NK-92 treated with Interleukin-12 subunit alpha and Interleukin-12 subunit beta, amount 100 ng/mL, for 24 hours (cell line): ENCODE measurements around the gene COG6.

Experiments
- DNase-seq: peaks from one replicate; lab custom pipeline; 2025; lab: John Stamatoyannopoulos, UW

The COG6 gene

GRCh38 chr13:39682310-39682709 is 26.8 kb downstream of the COG6 start:
- no peak for DNase-seq

- no peak for DNase-seq
These were observed 27.3 kb downstream of the COG6 start for GRCh38 chr13:39682788-39683187.

GRCh38 chr13:39684531-39685137 is 29.2 kb downstream of the COG6 start:
- no peak for DNase-seq

- DNase-seq: no peak
These were observed 30.2 kb downstream of the COG6 start for GRCh38 chr13:39685652-39686051.

- no peak for DNase-seq
These were observed 32.8 kb downstream of the COG6 start for GRCh38 chr13:39688278-39688677.

- DNase-seq: no peak
These were observed 33.4 kb downstream of the COG6 start for GRCh38 chr13:39688699-39689405.

- DNase-seq: no peak
These were observed 37.4 kb downstream of the COG6 start for GRCh38 chr13:39692660-39693438.

- no peak for DNase-seq
These were observed 43.8 kb downstream of the COG6 start for GRCh38 chr13:39699274-39699673.

GRCh38 chr13:39712626-39713025 is 57.2 kb downstream of the COG6 start:
- no peak for DNase-seq

- DNase-seq: no peak
These were observed 73.7 kb downstream of the COG6 start for GRCh38 chr13:39729156-39729555.

GRCh38 chr13:39734952-39735351 is 79.5 kb downstream of the COG6 start:
- no peak for DNase-seq

GRCh38 chr13:39737047-39737446 is 81.6 kb downstream of the COG6 start:
- DNase-seq: no peak

GRCh38 chr13:39740761-39741160 is 85.3 kb downstream of the COG6 start:
- no peak for DNase-seq

- no peak for DNase-seq
These were observed 93.5 kb downstream of the COG6 start for GRCh38 chr13:39748961-39749360.

- no peak for DNase-seq
These were observed 94.1 kb downstream of the COG6 start for GRCh38 chr13:39749528-39749927.

GRCh38 chr13:39751805-39752204 is 96.3 kb downstream of the COG6 start:
- no peak for DNase-seq

GRCh38 chr13:39760521-39760920 is 105.1 kb downstream of the COG6 start:
- DNase-seq: no peak

- no peak for DNase-seq
These were observed 110.5 kb downstream of the COG6 start for GRCh38 chr13:39765801-39766463.

- DNase-seq: no peak
These were observed 111.1 kb downstream of the COG6 start for GRCh38 chr13:39766464-39767158.

GRCh38 chr13:39767791-39768517 is 112.5 kb downstream of the COG6 start:
- no peak for DNase-seq

- no peak for DNase-seq
These were observed 113.5 kb downstream of the COG6 start for GRCh38 chr13:39768962-39769361.
